C4-2B (cell line): ENCODE results near the gene DQX1.
"Not testable (repeated sequence)": the region's sequence is repeated elsewhere in the genome, so short reads cannot be mapped to it uniquely, and the experiment has no call there.

Source experiments
- CTCF ChIP-seq: fragments of 450-650 bp; conservative IDR thresholded peaks from 2 replicates; pipeline ENCODE4 v1.5.1; 2017; ENCODE audit warnings: mild to moderate bottlenecking
- ZFX ChIP-seq: fragments of 450-650 bp; IDR thresholded peaks from 2 replicates; pipeline ENCODE4 v1.6.1; 2017

- TF ChIP-seq CTCF, ZFX: not testable (repeated sequence)
Observed at GRCh38 chr2:74561022-74561421, 35.0 kb upstream of the DQX1 start.
